Activated T-helper 1 cell treated with Interleukin-2 at 50 U/mL for 16 hours (primary cell): ENCODE results near the gene PROKR1.
"Not testable (repeated sequence)": the region's sequence is repeated elsewhere in the genome, so short reads cannot be mapped to it uniquely, and the experiment has no call there.

Source experiments
- DNase-seq: peaks from one replicate; pipeline ENCODE4 v3.0.0-alpha.2; 2020; ENCODE audit warnings: low read depth

The PROKR1 gene

GRCh38 chr2:68658266-68658665 is 14.9 kb downstream of the PROKR1 start:
- DNase-seq: no peak

- no peak for DNase-seq
Measured at GRCh38 chr2:68659081-68659480, 15.7 kb downstream of the PROKR1 start.

GRCh38 chr2:68660658-68661057 is 17.3 kb downstream of the PROKR1 start:
- no peak for DNase-seq

- no peak for DNase-seq
Measured at GRCh38 chr2:68662466-68662865, 19.1 kb downstream of the PROKR1 start.

- no peak for DNase-seq
Measured at GRCh38 chr2:68663371-68664156, 20.2 kb downstream of the PROKR1 start.

- DNase-seq: no peak
Measured at GRCh38 chr2:68667371-68667770, 24.0 kb downstream of the PROKR1 start.

GRCh38 chr2:68669651-68670050 is 26.3 kb downstream of the PROKR1 start:
- DNase-seq: no peak

- DNase-seq: no peak
Measured at GRCh38 chr2:68671961-68672360, 28.6 kb downstream of the PROKR1 start.

GRCh38 chr2:68673631-68674030 is 30.3 kb downstream of the PROKR1 start:
- no peak for DNase-seq

- DNase-seq: no peak
Measured at GRCh38 chr2:68675470-68675869, 32.1 kb downstream of the PROKR1 start.

- not testable (repeated sequence) for DNase-seq
Measured at GRCh38 chr2:68677837-68678236, 34.5 kb downstream of the PROKR1 start.

- peak; percentile 4 for DNase-seq
Measured at GRCh38 chr2:68679166-68679916, 36.0 kb downstream of the PROKR1 start.

GRCh38 chr2:68679917-68680267 is 36.5 kb downstream of the PROKR1 start:
- DNase-seq: not testable (repeated sequence)

- no peak for DNase-seq
Measured at GRCh38 chr2:68684197-68684596, 40.8 kb downstream of the PROKR1 start.

GRCh38 chr2:68686178-68686577 is 42.8 kb downstream of the PROKR1 start:
- no peak for DNase-seq

- no peak for DNase-seq
Measured at GRCh38 chr2:68687018-68687417, 43.6 kb downstream of the PROKR1 start.

GRCh38 chr2:68689553-68690537 is 46.5 kb downstream of the PROKR1 start:
- DNase-seq: no peak

- no peak for DNase-seq
Measured at GRCh38 chr2:68690851-68691250, 47.5 kb downstream of the PROKR1 start.

- DNase-seq: no peak
Measured at GRCh38 chr2:68692511-68692910, 49.1 kb downstream of the PROKR1 start.

GRCh38 chr2:68693951-68694350 is 50.6 kb downstream of the PROKR1 start:
- no peak for DNase-seq

- no peak for DNase-seq
Measured at GRCh38 chr2:68695971-68696370, 52.6 kb downstream of the PROKR1 start.

- no peak for DNase-seq
Measured at GRCh38 chr2:68696554-68696953, 53.2 kb downstream of the PROKR1 start.
